Endothelial cell of umbilical vein (primary cell): Measurements from ENCODE around the gene ZDHHC14.

ENCODE experiments used
- MAX ChIP-seq: IDR thresholded peaks from 2 replicates; pipeline ENCODE4 v1.6.1; 2011; ENCODE audit not compliant: insufficient read depth, insufficient read length
- POLR2AphosphoS5 ChIP-seq: IDR thresholded peaks from 2 replicates; pipeline ENCODE4 v1.6.1; 2012; ENCODE audit warnings: low read depth, mild to moderate bottlenecking, control low read depth, low read length, moderate library complexity; ENCODE audit not compliant: insufficient read depth

- TF ChIP-seq MAX = no peak
- TF ChIP-seq POLR2AphosphoS5 = no peak
These were observed 41.6 kb upstream of the ZDHHC14 start for GRCh38 chr6:157339432-157339831.
